Suprapubic skin (tissue), 4 donors: ENCODE measurements around the gene P2RY2. TPM values are rescaled to one million over a fixed set of nuclear protein-coding genes. Genes with fewer than 3 reads are reported as not detected.
A peak's percentile ranks its signal among the peaks of the same experiment; 100 is the strongest.
"Not testable (repeated sequence)": the region's sequence is repeated elsewhere in the genome, so short reads cannot be mapped to it uniquely, and the experiment has no call there.

Source experiments
- DNase-seq, 2 donors: peaks; one replicate each; pipeline ENCODE4 v3.0.0-alpha.2; 2019; ENCODE audit warnings: low spot score in 2 of 2
- H3K27ac ChIP-seq: fragments of 200-600 bp; sonication (generic); one replicate; pipeline ENCODE4 v1.5.1; 2019
- H3K27me3 ChIP-seq: fragments of 200-600 bp; sonication (generic); one replicate; pipeline ENCODE4 v1.5.1; 2019
- H3K36me3 ChIP-seq: fragments of 200-600 bp; sonication (generic); one replicate; pipeline ENCODE4 v1.5.1; 2019
- H3K4me1 ChIP-seq: fragments of 200-600 bp; sonication (generic); one replicate; pipeline ENCODE4 v1.5.1; 2019
- H3K4me3 ChIP-seq: fragments of 200-600 bp; sonication (generic); one replicate; pipeline ENCODE4 v1.5.1; 2019; ENCODE audit warnings: mild to moderate bottlenecking
- H3K9me3 ChIP-seq: fragments of 200-600 bp; sonication (generic); one replicate; pipeline ENCODE4 v1.5.1; 2019
- EP300 ChIP-seq: sonication (generic); formaldehyde crosslinking; IDR thresholded peaks from one replicate; pipeline ENCODE4 v1.6.1; 2017; ENCODE audit warnings: antibody characterized with exemption
- POLR2A ChIP-seq, 2 donors: fragments of 450-650 bp; IDR thresholded peaks; one replicate each; pipeline ENCODE4 v1.6.1; 2017; ENCODE audit warnings: antibody characterized with exemption in 2 of 2, mild to moderate bottlenecking in 2 of 2, moderate library complexity in 2 of 2
- POLR2AphosphoS5 ChIP-seq, 3 donors: sonication (generic); formaldehyde crosslinking; IDR thresholded peaks; one replicate each; pipeline ENCODE4 v1.6.1; 2017; ENCODE audit warnings: antibody characterized with exemption in 3 of 3
- WGBS: methylation state at CpG from one replicate; pipeline ENCODE4 v1.1.5; 2018; 5-methylcytosine and 5-hydroxymethylcytosine counted together
- total RNA-seq, 4 donors: library from RNA; depleted of rRNA; stranded (reverse); fragments of >200 nt; gene quantifications; one replicate each; pipeline ENCODE4 v1.1.0, GENCODE V29; 2016
- TF ChIP-seq, protein P1 (sequence below), 2 donors: fragments of 200-600 bp in 1 of 2; fragments of 450-650 bp in 1 of 2; sonication (generic) in 1 of 2; IDR thresholded peaks; one replicate each; pipeline ENCODE4 v1.5.1; 2016 to 2019; ENCODE audit warnings: antibody characterized with exemption in 2 of 2, mild to moderate bottlenecking in 1 of 2, moderate library complexity in 1 of 2

The P2RY2 gene
- total RNA-seq, 4 donors from 2014 or later: 5.5 to 15.9 (median 12.8) TPM

DNA sequence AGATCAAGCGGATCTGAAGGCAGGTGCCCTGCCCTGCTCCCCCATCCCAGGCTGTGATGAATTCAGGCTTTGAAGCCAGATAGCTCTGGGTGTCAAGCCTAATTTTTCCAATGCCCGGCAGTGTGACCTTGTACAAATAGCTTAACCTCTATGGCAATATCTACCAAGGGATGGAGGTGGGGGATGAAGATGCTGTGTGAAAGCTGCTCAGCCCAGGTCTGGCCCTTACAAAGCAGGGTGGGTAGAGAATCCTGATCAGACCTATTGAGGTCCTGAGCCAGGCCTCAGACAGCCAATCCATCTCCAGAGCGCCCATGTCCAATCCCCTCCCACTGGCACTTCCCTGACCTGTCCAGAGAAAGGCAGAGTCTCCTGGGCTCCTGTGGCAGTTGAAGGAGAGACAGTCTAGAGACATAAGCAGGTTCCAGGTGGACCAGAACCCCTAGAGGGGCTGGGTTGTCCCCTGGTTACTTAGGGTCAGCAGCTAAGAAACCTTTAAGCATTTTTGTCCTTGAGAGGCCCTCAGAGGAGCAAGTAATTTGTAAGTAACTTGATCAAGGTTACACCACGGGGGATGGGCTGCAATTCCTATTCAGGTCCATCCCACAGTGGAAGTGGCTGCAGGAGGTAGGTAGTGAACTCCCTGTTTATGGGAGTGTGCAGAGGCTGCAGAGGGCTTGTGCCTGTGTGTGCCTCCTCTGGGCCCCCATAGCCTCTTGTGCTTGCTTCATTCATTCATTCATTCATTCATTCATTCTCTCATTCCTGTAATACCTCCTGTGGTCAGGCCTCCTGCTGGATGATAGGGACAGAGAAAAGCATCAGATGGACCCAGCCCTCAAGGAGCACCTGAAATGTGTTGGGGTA lies 10.4 kb downstream of the P2RY2 start:
- Histone ChIP-seq H3K36me3 (no peaks in the 10 kb centered on the region), H3K27ac (no peak overlapping the region), H3K4me1 (peaks cover 27% of the 10 kb centered on the region), H3K27me3 (no peaks in the 10 kb centered on the region), H3K9me3 (no peaks in the 10 kb centered on the region), H3K4me3 (no peak overlapping the region)
- DNase-seq: peak; percentile 29 to 50
- 70% methylated on average over 4 of the region's 4 CpGs for WGBS
- no peak for TF ChIP-seq EP300
- TF ChIP-seq, protein P1, sequence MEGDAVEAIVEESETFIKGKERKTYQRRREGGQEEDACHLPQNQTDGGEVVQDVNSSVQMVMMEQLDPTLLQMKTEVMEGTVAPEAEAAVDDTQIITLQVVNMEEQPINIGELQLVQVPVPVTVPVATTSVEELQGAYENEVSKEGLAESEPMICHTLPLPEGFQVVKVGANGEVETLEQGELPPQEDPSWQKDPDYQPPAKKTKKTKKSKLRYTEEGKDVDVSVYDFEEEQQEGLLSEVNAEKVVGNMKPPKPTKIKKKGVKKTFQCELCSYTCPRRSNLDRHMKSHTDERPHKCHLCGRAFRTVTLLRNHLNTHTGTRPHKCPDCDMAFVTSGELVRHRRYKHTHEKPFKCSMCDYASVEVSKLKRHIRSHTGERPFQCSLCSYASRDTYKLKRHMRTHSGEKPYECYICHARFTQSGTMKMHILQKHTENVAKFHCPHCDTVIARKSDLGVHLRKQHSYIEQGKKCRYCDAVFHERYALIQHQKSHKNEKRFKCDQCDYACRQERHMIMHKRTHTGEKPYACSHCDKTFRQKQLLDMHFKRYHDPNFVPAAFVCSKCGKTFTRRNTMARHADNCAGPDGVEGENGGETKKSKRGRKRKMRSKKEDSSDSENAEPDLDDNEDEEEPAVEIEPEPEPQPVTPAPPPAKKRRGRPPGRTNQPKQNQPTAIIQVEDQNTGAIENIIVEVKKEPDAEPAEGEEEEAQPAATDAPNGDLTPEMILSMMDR (IDR thresholded peaks at IDR 0.05): no peak
- TF ChIP-seq POLR2A (IDR thresholded peaks at IDR 0.05): no peak
- no peak for TF ChIP-seq POLR2AphosphoS5 (IDR thresholded peaks at IDR 0.05)

DNA sequence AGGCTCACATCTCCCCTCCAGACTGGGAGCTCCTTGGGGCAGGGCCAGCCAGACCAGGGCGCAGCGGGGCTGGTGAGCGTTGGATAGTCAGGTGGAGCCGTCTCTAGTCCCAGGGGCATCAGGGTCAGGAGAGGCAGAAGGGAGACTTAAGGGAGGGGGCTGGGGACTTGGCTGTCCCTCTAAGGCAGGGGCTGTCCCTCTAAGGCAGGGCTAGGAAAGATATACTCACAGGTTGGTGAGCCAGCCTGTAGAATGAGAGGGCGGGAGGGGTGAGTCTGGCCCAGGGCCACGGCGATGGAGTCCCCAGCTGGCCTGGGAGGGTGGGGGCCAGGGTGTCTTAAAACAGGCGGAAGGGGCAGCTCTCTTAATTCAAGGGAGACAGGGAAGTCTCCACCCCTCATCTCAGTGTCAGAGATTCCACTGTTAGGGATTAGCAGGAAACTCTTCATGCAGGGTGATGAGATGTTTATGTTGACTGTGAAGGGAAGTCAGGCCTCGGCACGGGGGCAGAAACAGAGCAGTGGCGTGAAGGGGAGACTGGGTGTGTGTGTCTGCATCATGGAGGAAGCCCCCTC lies 11.3 kb downstream of the P2RY2 start:
- no peak overlapping the region for H3K27ac ChIP-seq
- peaks cover 27% of the 10 kb centered on the region for H3K4me1 ChIP-seq
- no peak for TF ChIP-seq EP300
- no peak for TF ChIP-seq POLR2A (IDR thresholded peaks at IDR 0.05)
- TF ChIP-seq POLR2AphosphoS5 (IDR thresholded peaks at IDR 0.05): no peak
- TF ChIP-seq, protein P1 (IDR thresholded peaks at IDR 0.05): no peak
- no peaks in the 10 kb centered on the region for H3K9me3 ChIP-seq
- H3K36me3 ChIP-seq: peaks cover 2% of the 10 kb centered on the region
- 67% methylated on average over 11 of the region's 11 CpGs for WGBS
- H3K4me3 ChIP-seq: no peak overlapping the region
- DNase-seq: peak; percentile 53 to 71
- no peaks in the 10 kb centered on the region for H3K27me3 ChIP-seq

DNA sequence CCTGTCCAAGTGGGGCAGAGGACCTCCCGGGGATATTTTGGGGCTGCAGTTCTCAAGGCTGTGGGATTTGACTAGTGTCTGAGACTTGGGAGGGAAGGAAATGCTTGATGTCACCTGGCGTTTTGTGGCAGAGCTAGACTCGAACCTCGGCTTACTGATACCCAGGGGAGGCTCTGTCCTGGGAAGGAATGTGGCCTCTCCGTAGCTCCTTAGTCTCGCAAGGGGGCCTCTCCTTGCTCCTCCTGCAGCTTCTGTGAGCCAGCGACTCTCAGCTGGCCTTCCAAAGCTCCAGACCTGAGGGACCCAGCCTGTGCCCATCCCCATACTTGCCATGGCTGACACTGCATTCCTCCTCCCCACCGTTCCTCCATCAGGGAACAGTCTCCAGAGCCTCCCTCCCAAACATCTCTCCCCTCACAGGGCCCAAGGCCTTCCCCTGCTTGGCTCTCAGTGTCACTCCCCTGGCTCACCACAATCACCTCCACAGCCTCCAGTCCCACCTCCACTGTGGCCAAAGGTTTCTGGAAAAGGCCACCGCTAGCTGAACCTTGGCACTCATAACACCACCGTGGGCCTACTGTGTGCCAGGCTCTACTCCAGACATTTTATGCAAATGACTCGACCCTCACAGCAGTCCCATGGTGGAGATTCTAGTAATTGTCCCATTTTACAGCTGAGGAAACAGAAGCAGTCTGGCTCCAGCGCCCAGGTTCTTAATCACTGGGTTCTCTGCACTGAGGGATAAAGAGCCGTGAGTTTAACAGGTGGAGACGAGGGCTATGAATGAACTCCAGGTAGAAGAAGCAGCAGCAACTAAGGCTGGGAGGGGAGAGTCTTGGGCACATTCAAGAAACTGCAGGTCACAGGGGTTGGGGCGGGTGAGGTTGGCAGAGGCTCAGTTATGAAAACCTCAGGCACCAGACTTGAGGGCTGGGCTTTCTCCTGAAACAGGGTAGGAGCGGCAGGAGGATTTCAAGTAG lies 12.1 kb downstream of the P2RY2 start:
- no peak overlapping the region for H3K27ac ChIP-seq
- TF ChIP-seq EP300 (no peak), POLR2A (IDR thresholded peaks at IDR 0.05) (no peak), POLR2AphosphoS5 (IDR thresholded peaks at IDR 0.05) (no peak)
- TF ChIP-seq, protein P1 (IDR thresholded peaks at IDR 0.05): no peak
- H3K9me3 ChIP-seq: no peaks in the 10 kb centered on the region
- peak; percentile 30 to 44 for DNase-seq
- peaks cover 8% of the 10 kb centered on the region for H3K36me3 ChIP-seq
- H3K4me1 ChIP-seq: peaks cover 27% of the 10 kb centered on the region
- no peaks in the 10 kb centered on the region for H3K27me3 ChIP-seq
- H3K4me3 ChIP-seq: no peak overlapping the region
- WGBS: 72% methylated on average over 16 of the region's 16 CpGs

DNA sequence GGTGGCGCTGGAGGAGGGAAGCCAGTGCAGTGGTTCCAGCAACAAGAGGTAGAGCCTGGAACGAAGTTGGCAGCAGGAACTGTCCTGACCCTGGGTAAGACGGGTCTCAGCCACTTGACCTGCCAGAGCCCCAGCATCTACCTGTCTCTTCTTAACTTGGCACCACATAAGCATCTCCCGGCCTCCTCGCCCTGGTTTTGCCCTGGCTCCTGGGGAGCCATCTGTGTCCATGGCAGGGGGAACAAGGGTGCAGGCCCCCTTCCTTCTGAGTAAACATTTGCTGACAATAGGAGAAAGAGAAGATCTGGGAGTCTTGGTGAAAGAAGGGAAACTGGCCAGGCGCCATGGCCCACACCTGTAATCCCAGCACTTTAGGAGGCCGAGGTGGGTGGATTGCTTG lies 12.8 kb downstream of the P2RY2 start:
- 84% methylated on average over 5 of the region's 7 CpGs for WGBS
- H3K27me3 ChIP-seq: no peaks in the 10 kb centered on the region
- peaks cover 27% of the 10 kb centered on the region for H3K4me1 ChIP-seq
- peak; percentile 29 to 59 for DNase-seq
- TF ChIP-seq, protein P1 (IDR thresholded peaks at IDR 0.05): no peak
- no peak for TF ChIP-seq EP300
- TF ChIP-seq POLR2A (IDR thresholded peaks at IDR 0.05): no peak
- no peak for TF ChIP-seq POLR2AphosphoS5 (IDR thresholded peaks at IDR 0.05)
- H3K4me3 ChIP-seq: no peak overlapping the region
- peaks cover 8% of the 10 kb centered on the region for H3K36me3 ChIP-seq
- no peak overlapping the region for H3K27ac ChIP-seq
- H3K9me3 ChIP-seq: no peaks in the 10 kb centered on the region

DNA sequence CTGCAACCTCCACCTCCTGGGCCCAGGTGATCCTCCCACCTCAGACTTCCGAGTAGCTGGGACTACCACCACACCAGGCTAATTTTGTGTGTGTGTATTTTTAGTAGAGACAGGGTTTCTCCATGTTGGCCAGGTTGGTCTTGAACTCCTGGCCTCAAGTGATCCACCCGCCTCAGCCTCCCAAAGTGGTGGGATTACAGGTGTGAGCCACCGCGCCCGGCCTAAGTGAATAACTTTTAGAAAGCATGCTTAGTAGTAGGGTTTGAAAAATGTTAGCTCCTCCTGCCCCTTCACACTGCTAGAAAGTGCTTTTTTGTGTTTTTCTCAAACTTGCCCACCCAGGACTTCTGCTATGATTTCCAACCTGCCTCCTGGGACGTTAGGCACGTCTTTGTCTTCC lies 14.4 kb downstream of the P2RY2 start:
- DNase-seq: peak in 1 of 2 donors; percentile 58

More for the DNA sequence above, 14.4 kb downstream of the P2RY2 start:
- H3K4me1 ChIP-seq: peaks cover 23% of the 10 kb centered on the region
- H3K4me3 ChIP-seq, H3K27me3 ChIP-seq, H3K36me3 ChIP-seq, H3K9me3 ChIP-seq, H3K27ac ChIP-seq: not testable (repeated sequence)
- WGBS: 95% methylated on average over 7 of the region's 7 CpGs
